Peyer's patch (tissue), 4 donors: ENCODE results near the gene KIF26B.

Experiments
- POLR2A ChIP-seq, 2 donors: fragments of 450-650 bp; IDR thresholded peaks; one replicate each; pipeline ENCODE4 v1.5.1; 2017; ENCODE audit warnings: antibody characterized with exemption in 2 of 2, mild to moderate bottlenecking in 2 of 2, moderate library complexity in 2 of 2
- TF ChIP-seq, protein P1 (sequence below), 6 experiments: fragments of 450-650 bp in 4 of 6; fragments of 200-600 bp in 2 of 6; sonication (generic) in 1 of 6; IDR thresholded peaks; one replicate each; pipeline ENCODE4 v1.5.1; 2017 to 2019; ENCODE audit warnings: antibody characterized with exemption in 6 of 6, mild to moderate bottlenecking in 3 of 6, moderate library complexity in 1 of 6

DNA sequence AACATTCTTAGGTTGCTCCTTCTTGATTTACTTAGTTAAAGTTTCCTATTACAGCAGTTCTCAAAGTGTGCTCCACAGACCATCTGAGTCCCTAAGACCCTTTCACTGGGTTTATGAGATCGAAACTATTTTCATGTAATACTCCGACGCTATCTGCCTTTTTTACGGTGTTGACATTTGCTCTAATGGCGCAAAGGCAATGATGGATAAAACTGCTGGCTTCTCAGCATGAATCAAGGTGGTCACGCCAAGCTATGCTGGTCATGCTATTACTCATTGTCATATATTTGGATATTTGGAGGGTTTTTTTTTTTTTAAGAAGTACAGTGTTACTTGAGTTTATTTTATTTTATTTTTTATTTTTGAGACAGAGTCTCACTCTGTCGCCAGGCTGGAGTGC lies 235.1 kb downstream of the KIF26B start:
- TF ChIP-seq, protein P1, sequence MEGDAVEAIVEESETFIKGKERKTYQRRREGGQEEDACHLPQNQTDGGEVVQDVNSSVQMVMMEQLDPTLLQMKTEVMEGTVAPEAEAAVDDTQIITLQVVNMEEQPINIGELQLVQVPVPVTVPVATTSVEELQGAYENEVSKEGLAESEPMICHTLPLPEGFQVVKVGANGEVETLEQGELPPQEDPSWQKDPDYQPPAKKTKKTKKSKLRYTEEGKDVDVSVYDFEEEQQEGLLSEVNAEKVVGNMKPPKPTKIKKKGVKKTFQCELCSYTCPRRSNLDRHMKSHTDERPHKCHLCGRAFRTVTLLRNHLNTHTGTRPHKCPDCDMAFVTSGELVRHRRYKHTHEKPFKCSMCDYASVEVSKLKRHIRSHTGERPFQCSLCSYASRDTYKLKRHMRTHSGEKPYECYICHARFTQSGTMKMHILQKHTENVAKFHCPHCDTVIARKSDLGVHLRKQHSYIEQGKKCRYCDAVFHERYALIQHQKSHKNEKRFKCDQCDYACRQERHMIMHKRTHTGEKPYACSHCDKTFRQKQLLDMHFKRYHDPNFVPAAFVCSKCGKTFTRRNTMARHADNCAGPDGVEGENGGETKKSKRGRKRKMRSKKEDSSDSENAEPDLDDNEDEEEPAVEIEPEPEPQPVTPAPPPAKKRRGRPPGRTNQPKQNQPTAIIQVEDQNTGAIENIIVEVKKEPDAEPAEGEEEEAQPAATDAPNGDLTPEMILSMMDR (IDR thresholded peaks at IDR 0.05), result no peak
- TF ChIP-seq POLR2A (IDR thresholded peaks at IDR 0.05), result no peak
